ENCODE measurements around the gene GCNA.

The GCNA gene

GRCh38 chrX:71534773-71535544 lies 43.3 kb upstream of the GCNA start:
- Histone ChIP-seq H3K4me3 (ENCODE audit: low read depth, low read length) (peak overlapping the region; percentile 88), H3K36me3 (replicated peaks) (no peaks in the 10 kb centered on the region), H3K27ac (no peak overlapping the region), H3K27me3 (replicated peaks) (no peaks in the 10 kb centered on the region)
- TF ChIP-seq, protein P1, sequence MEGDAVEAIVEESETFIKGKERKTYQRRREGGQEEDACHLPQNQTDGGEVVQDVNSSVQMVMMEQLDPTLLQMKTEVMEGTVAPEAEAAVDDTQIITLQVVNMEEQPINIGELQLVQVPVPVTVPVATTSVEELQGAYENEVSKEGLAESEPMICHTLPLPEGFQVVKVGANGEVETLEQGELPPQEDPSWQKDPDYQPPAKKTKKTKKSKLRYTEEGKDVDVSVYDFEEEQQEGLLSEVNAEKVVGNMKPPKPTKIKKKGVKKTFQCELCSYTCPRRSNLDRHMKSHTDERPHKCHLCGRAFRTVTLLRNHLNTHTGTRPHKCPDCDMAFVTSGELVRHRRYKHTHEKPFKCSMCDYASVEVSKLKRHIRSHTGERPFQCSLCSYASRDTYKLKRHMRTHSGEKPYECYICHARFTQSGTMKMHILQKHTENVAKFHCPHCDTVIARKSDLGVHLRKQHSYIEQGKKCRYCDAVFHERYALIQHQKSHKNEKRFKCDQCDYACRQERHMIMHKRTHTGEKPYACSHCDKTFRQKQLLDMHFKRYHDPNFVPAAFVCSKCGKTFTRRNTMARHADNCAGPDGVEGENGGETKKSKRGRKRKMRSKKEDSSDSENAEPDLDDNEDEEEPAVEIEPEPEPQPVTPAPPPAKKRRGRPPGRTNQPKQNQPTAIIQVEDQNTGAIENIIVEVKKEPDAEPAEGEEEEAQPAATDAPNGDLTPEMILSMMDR (IDR thresholded peaks at IDR 0.05; ENCODE audit: low read depth, low read length, missing control alignments) = no peak
- in situ Hi-C loops (cut with HindIII; ENCODE audit: low pct_ligation_motif_present, low sequenced_read_pairs) = no loop called here
- no peak for DNase-seq

GRCh38 chrX:71536285-71536684 lies 42.0 kb upstream of the GCNA start:
- no peak overlapping the region for H3K27ac ChIP-seq
- H3K27me3 ChIP-seq (replicated peaks) = no peaks in the 10 kb centered on the region
- TF ChIP-seq, protein P1 (IDR thresholded peaks at IDR 0.05; ENCODE audit: low read depth, low read length, missing control alignments) = no peak
- peak overlapping the region; percentile 24 for H3K4me3 ChIP-seq (ENCODE audit: low read depth, low read length)
- in situ Hi-C loops (cut with HindIII; ENCODE audit: low pct_ligation_motif_present, low sequenced_read_pairs) = no loop called here
- DNase-seq = no peak
- no peaks in the 10 kb centered on the region for H3K36me3 ChIP-seq (replicated peaks)

GRCh38 chrX:71537743-71538142 lies 40.5 kb upstream of the GCNA start:
- H3K27me3 ChIP-seq (replicated peaks) = no peaks in the 10 kb centered on the region
- H3K36me3 ChIP-seq (replicated peaks) = no peaks in the 10 kb centered on the region
- H3K27ac ChIP-seq = no peak overlapping the region
- TF ChIP-seq, protein P1 (IDR thresholded peaks at IDR 0.05; ENCODE audit: low read depth, low read length, missing control alignments) = no peak
- no peak overlapping the region for H3K4me3 ChIP-seq (ENCODE audit: low read depth, low read length)
- DNase-seq = no peak
- in situ Hi-C loops (cut with HindIII; ENCODE audit: low pct_ligation_motif_present, low sequenced_read_pairs) = no loop called here

DNA sequence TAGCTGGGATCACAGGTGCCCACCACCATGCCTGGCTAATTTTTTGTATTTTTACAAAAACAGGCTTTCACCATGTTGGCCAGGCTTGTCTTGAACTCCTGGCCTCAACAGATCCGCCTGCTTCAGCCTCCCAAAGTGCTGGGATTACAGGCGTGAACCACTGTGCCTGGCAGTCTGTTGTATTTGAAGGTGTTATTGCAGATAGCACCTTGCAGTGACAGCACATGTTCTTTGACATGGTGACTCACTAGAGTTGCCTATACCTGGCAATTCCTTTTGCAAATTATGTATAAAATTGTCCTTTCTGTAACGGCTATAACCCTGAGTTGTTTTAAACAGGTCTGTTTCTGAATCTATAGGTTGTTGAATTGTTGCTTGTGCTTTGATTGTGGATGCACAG lies 37.4 kb upstream of the GCNA start:
- Histone ChIP-seq H3K27ac (no peak overlapping the region), H3K36me3 (replicated peaks) (no peaks in the 10 kb centered on the region), H3K27me3 (replicated peaks) (no peaks in the 10 kb centered on the region), H3K4me3 (ENCODE audit: low read depth, low read length) (no peak overlapping the region)
- in situ Hi-C loops (cut with HindIII; ENCODE audit: low pct_ligation_motif_present, low sequenced_read_pairs) = no loop called here
- TF ChIP-seq, protein P1 (IDR thresholded peaks at IDR 0.05; ENCODE audit: low read depth, low read length, missing control alignments) = no peak
- no peak for DNase-seq

DNA sequence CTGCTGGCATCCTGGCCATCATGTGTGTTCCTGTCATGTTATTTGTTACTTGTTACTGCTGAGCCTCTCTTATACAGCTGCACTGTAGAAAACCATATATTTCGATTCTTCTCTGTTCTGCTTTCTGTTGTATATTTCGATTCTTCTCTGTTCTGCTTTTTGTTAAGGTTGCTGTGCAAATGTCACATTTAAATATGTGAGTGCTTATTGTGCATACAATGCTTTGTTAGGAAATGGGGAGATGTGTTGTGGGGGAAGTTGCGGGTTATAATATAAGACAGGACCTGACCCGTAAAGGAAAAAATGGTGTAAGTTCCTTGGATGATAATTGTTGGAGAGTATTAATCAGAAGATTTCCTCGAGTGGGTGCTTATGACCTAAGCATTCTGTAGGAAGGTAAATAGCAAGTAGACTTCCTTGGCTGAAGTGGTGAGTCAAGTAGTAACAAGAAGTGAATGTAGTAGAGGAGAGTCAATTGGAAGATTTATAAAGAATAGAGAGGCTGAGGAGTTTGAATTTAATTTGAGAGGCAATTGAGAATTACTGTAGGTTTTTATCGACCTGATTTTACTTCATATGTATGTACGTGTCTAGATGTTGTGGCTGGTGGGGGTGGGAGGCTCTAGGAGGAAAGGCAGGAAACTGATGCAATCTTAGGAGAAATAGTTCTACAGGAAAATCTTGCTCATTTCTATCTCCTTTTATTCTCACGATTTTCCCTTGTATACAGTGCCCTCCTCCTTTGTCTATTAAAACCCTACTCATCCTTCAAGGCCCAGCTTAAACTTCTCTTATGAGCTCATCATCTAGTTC lies 36.8 kb upstream of the GCNA start:
- in situ Hi-C loops (cut with HindIII; ENCODE audit: low pct_ligation_motif_present, low sequenced_read_pairs) = no loop called here
- Histone ChIP-seq H3K27ac (peak overlapping the region; percentile 81), H3K36me3 (replicated peaks) (no peaks in the 10 kb centered on the region), H3K27me3 (replicated peaks) (no peaks in the 10 kb centered on the region), H3K4me3 (ENCODE audit: low read depth, low read length) (no peak overlapping the region)
- peak; percentile 13 for DNase-seq
- TF ChIP-seq, protein P1 (IDR thresholded peaks at IDR 0.05; ENCODE audit: low read depth, low read length, missing control alignments) = no peak
